Left lobe of liver (tissue), 2 donors: ENCODE results near the gene C19orf33. TPM values are rescaled to one million over a fixed set of nuclear protein-coding genes. Genes with fewer than 3 reads are reported as not detected.
A peak's percentile ranks its signal among the peaks of the same experiment; 100 is the strongest.
"Not testable (repeated sequence)": the region's sequence is repeated elsewhere in the genome, so short reads cannot be mapped to it uniquely, and the experiment has no call there.

Source experiments
- ATAC-seq: fragments of 200-7000 bp; cut with Tn5 transposase; one replicate; pipeline ENCODE4 v1.9.1; 2020; ENCODE audit warnings: mild to moderate bottlenecking, moderate library complexity
- DNase-seq: peaks from one replicate; pipeline ENCODE4 v3.0.0-alpha.2; 2020; ENCODE audit warnings: low spot score
- total RNA-seq: library from RNA; stranded (reverse); gene quantifications from one replicate; pipeline ENCODE4 v1.2.1, GENCODE V29; 2021
- donor health status: DM: no; HTN: no; CAD: no; lungs with moderate emphysema.
- donor health status: DM: no; HTN: yes; CAD: no.

Gene C19orf33
- 0.40 TPM for total RNA-seq

DNA sequence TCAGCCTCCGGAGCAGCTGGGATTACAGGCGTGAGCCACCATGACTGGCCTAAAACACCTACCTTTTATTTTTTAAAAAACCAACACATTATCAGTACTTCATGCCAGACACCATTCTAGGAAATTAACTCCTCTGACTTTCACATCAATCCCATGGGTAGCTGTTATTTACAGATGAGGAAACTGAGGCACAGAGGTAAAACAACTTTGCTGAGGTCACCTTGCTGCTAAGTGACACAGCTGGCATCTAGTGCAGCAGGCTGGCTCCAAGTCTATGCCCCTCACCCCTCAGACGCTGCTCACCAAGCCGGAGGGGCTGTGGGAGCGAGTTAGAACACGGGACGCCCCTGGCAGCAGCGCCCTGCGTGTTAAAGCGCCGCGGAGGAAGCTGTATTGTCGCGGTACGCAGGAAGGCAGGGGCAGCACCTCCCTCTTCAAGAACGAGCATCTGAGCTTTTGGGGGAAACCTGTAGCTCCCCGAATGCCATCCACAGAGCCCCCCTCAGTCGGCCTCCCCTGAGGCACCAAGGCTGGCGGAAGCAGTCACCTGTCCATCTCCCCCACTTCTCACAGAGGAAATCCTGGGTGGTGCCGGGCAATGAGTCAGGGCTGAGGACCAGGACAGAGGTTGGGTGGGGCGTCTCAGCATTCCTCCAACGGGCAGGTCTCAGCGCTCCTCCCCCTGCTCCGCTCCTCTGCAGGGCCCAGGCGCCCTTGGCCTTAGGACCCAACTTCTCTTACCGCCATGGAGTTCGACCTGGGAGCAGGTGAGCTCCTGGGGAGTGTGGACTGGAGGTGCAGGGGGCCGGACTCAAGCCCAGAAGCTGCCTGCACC is at the start of gene C19orf33:
TSS of gene C19orf33 (plus strand) at position 735 of the 835 bp plus-strand sequence. CDS start at position 746, 11 bp downstream.
- DNase-seq (no peak), ATAC-seq (no peak)

GRCh38 chr19:38255383-38256014 is 48.6 kb upstream of the C19orf33 start:
- DNase-seq (no peak), ATAC-seq (no peak)

DNA sequence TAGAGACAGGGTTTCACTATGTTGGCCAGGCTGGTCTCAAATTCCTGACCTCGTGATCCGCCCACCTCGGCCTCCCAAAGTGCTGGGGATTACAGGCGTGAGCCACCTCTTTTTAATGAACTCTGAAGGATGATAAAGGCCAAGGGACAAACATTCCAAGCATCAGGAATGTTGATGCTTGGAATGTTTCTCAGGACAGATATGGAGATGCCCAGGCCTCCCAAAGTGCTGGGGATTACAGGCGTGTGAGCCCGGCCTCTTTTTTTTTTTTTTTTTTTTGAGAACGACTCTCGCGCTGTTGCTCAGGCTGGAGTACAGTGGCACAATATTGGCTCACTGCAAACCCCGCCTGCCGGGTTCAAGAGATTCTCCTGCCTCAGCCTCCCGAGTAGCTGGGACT is 42.1 kb upstream of the C19orf33 start:
- ATAC-seq, DNase-seq: not testable (repeated sequence)

DNA sequence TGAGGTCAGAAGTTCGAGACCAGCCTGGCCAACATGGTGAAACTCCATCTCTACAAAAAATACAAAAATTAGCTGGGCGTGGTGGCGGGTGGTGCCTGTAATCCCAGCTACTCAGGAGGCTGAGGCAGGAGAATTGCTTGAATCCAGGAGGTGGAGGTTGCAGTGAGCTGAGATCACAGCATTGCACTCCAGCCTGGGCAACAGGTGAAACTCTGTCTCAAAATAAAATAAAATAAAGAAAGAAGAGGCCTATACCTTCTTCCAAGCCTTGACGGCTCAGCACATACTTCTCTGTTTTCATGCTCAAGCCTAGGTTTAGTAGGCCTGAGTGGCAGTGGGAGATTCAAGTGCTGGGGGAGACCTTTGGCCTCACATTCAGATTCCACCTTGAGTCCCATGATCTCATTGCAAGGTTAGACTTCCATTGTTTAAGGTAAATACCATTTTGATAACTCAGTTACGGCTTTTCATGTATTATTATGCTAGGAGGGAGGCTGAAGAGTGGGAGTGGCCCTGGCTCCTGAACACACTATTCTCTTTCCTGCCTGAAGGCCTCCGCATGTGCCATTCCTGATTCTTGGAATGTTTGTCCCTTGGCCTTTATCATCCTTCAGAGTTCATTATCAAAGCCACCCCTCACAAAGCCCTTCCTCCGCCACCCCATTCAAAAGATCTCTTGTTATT is 41.3 kb upstream of the C19orf33 start:
- DNase-seq: no peak

GRCh38 chr19:38263689-38264485 is 40.2 kb upstream of the C19orf33 start:
- DNase-seq: peak; percentile 65
- peak; percentile 85 for ATAC-seq

More for the DNA sequence above, 41.3 kb upstream of the C19orf33 start:
- no peak for ATAC-seq

DNA sequence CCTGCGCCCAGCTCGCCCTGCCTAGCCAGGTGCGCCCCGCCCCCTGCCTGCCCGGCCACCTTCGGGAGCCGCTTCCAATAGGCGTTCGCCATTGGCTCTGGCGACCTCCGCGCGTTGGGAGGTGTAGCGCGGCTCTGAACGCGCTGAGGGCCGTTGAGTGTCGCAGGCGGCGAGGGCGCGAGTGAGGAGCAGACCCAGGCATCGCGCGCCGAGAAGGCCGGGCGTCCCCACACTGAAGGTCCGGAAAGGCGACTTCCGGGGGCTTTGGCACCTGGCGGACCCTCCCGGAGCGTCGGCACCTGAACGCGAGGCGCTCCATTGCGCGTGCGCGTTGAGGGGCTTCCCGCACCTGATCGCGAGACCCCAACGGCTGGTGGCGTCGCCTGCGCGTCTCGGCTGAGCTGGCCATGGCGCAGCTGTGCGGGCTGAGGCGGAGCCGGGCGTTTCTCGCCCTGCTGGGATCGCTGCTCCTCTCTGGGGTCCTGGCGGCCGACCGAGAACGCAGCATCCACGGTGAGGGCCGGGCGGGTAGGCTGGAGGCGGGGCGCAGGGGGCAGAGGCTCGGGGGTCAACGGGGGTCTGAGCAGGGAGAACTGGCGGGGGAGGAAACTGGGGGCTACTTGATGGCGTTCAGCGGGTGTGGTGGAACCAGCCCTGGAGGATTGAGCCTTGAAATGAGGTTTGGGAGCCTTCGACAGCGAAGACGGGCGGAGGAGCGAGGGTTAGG is 39.4 kb upstream of the C19orf33 start, which contains the start of gene SPINT2:
TSS of gene SPINT2 (plus strand) at position 88 of the 727 bp plus-strand sequence. CDS start at position 408, 320 bp downstream.
- DNase-seq (no peak), ATAC-seq (no peak)

DNA sequence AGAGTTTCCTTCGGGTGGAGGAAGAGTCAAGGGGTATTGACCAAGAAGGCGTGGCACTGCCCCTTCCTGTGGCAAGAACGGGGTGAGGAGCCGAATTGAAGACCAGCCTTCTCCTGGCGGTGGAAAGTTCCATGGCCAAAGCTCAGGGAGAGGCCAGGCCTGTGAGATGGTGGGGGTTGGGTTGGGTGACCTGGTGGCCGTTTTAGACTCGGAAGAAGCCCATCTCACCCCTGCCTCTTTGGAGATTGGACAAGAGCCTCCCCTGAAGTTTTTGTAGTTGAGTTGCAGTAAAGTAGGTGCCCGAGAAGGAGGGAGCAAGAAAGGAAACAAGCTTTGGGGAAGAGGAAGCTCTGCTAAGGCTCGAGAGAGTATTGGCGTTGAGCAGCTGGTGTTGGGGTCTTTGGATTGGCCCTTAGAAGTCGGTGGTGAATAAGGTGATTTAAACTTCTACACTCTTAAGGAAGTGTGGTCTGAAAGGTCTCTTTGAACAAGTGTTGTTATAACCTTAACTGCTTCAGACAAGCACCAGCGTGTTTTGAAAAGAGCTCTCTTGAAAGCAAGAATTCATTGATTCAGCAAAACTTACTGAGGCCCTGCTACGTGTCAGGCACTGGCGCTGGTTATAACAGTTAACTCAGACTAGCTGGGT is 38.7 kb upstream of the C19orf33 start:
- no peak for DNase-seq
- ATAC-seq: no peak

DNA sequence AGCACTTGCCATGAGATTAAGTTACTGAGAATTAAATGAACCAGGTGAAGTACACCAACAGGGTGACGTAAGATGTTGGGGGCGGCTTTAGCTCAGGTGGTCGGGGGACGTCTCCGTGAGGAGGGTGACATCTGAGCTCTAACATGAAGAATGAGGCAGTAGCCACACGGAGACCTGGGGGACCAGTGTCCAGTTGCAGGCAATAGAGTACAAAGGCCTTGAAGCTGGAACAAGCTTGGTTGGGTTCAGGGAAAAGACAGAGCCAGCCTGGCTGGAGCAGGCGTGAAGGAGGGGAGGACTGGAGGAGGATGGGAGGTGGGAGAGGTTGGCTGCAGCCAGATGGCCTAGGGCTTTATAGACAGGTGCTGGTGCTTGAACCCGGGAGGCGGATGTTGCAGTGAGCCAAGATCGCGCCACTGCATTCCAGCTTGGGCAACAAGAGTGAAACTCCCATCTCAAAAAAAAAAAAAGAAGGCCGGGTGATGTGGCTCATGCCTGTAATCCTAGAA is 38.1 kb upstream of the C19orf33 start:
- ATAC-seq (no peak), DNase-seq (no peak)

GRCh38 chr19:38266981-38267597 is 37.0 kb upstream of the C19orf33 start:
- DNase-seq: no peak
- peak; percentile 21 for ATAC-seq

- no peak for DNase-seq
- ATAC-seq: peak; percentile 13
These were observed 36.1 kb upstream of the C19orf33 start for GRCh38 chr19:38267761-38268483.

DNA sequence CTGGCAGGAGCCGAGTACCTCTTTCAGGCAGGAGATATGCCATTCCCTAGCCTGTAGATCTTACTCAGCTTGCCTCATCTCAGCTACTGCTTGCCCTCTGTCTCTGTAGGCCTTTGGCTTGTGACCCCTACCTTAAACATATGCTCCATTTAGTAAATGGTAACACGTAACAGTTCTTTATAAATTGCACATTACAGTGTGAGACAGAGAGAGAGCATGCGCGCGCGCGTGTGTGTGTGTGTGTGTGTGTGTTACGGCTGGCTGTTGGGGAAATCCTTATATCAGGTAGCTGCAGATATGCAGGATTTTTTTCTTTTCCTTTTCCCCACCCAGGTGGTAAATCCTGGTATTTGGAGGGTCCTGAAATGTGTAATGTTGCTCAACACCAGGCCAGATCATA is 35.5 kb upstream of the C19orf33 start:
- ATAC-seq (no peak), DNase-seq (no peak)

- no peak for ATAC-seq
- no peak for DNase-seq
These were observed 33.4 kb upstream of the C19orf33 start for GRCh38 chr19:38270587-38271167.

- no peak for DNase-seq
- ATAC-seq: peak; percentile 43
These were observed 30.6 kb upstream of the C19orf33 start for GRCh38 chr19:38273499-38273898.

- DNase-seq (no peak), ATAC-seq (no peak)
These were observed 29.3 kb upstream of the C19orf33 start for GRCh38 chr19:38274739-38275138.

DNA sequence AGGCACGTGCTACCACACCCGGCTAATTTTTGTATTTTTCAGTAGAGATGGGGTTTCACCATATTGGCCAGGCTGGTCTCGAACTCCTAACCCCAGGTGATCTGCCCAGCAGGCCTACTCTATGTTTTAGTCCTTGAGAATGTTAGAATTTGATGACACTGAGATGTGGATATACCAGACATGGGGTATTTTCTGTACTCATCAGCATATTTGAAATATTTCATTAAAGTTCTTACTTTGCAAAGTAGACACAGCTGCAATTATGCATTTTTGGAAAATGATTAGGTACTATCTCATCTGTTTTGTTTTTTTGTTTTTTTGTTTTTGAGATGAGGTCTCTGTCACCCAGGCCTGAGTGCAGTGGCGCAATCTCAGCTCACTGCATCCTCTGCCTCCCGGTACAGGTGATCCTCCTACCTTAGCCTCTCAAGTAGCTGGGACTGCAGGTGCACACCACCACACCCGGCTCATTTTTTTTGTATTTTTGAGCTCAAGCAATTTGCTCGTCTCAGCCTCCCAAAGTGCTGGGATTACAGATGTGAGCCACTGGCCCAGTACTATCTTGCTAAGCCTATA is 27.0 kb upstream of the C19orf33 start:
- DNase-seq (no peak), ATAC-seq (no peak)

DNA sequence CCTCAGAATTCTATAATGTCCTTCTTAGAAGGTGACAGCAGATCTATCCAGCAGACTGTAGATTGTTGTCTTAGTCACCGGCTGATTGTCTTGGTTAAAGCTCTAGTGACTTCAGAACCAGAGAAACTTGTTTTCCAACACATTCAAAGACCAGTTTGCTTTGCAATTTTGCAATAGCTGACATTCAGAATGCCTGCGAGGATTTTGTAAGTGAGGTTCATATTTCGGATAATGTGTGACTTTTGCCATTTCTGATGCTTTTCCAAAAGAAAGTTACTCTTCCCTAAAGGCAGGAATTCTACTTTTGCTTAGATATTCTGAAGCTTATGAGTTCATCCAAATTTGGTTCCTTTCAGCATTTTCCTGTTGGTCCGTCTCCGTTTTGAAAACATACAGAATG is 26.5 kb upstream of the C19orf33 start:
- DNase-seq: no peak
- no peak for ATAC-seq

- ATAC-seq (peak; percentile 71), DNase-seq (peak; percentile 55)
These were observed 25.9 kb upstream of the C19orf33 start for GRCh38 chr19:38277969-38278680.
